Globus pallidus (tissue), 1 donor: ENCODE results near the gene MRTFA.

ENCODE experiments used
- DNase-seq: peaks from one replicate; pipeline ENCODE4 v3.0.0-alpha.2; 2015; ENCODE audit warnings: low spot score

MRTFA gene

GRCh38 chr22:40463683-40464082 lies 172.8 kb downstream of the MRTFA start:
- no peak for DNase-seq

DNA sequence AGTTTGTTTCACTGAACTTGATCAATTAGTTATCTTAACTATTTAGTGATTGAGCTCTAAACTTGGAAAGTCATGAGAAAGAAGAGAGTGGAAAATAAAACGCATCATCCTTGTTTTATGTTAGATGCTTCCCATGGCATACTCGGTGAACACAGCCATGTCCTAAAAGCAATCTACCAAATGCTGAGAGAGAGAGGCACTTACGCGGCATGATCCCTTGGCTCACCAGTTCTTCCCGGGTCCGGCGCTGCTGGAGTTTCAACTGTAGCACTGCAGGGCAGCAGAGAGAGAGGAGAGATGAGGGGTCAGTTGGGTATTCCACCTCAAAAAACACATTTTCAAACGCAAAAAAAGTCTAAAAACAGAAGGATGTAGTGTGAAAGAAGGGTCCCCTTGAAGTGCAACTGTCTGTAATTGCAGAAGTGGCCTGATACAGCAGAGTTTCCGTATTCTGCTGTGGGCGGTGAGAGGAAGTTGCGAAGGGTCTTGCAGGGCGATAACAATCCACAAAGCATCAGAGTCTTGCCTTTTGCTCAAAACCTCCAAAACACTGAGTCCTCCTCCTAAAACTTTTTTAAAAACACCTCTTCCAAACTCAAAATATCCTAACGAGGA lies 173.4 kb downstream of the MRTFA start:
- DNase-seq = peak; percentile 27

DNA sequence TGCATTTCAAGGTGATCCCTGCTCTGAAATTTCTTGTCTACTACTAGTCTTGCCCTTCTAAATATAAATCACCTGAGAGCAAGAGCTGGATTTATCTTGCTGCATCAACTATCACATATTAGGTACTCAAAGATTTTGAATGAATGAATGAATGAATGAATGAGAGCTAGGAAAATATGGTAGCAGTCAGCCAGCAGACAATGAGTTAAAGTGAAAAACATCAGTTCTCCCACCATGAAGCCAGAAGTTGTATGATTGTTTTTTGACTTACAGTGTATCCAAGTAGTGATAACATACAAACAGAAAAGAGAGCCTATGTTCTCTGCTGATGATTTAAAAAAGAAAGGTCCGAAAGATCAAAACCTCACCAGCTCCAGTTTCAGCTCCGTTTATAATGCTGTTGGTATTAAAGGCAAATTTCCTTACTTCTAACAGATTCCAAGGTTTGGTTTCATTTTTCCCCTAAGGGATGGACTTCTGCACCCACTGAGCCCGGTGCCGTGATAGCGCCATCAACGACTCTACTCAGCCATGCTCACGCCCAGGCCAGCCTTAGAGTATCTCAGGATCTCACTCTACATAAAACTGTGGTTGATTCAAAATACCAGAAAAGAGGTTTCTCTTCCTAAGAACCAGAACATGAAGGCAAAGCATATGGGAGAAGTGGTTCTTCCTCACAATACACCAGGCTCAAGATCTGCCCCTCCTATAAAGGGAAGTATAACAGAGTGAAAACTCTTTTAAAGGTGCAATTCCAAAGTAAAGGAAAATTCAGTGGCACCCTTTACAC lies 174.1 kb downstream of the MRTFA start:
- peak; percentile 9 for DNase-seq

DNA sequence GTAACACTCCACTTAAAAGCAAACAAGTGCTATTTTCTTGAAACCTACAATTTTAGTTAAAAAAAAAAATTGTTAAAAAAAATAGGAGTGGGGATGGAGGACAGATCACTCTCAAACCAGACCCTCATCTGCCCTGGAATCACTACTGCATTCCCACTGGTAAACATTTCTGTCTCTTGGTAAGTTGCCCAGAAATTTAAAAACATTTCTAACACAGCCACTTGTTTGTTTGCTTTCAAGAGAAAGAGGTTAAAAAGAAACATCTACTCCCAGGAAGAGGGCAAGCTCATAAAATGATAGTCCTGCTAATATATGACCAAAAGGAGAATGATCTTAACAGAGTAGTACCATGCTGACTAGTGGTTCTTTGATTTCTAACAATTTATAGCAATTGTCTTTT lies 182.8 kb downstream of the MRTFA start:
- DNase-seq = no peak

GRCh38 chr22:40452730-40453487 lies 183.6 kb downstream of the MRTFA start:
- DNase-seq = no peak

DNA sequence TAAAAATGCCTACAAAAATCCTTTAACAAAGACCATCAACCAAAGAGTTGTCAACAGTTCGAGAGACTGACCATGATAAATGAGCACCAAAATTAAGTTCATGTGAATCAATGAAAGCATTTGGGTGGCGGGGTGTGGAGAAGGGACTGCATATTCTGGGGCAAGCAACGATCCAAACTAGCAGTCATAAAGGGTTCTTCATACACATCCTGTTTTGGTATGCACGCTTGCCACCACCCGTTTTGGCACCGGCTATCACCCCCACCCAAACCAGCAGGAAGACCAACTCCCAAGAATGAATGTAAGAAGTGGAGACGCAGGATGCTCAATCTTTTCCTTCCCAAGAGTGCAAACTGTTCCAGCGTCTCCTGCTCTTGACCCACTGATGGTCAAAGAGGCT lies 185.3 kb downstream of the MRTFA start:
- no peak for DNase-seq

DNA sequence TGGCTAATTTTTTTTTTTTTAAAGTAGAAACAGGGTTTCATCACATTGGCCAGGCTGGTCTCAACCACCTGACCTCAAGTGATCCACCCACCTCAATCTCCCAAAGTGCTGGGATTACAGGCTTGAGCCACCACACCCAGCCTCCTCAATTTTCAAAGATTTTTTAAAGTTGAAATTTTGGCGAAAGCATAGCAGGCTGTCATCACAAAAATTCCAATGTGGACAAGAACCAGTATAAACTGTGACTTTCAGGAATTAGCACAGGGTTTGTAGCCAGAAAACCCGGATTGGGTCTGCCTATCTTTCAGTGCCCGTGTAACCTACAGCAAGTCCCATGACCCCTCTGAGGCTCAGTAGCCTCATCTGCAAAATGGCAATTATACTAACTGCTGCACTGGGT lies 185.9 kb downstream of the MRTFA start:
- no peak for DNase-seq

GRCh38 chr22:40449676-40450035 lies 186.9 kb downstream of the MRTFA start:
- DNase-seq = no peak

GRCh38 chr22:40446203-40446602 lies 190.3 kb downstream of the MRTFA start:
- no peak for DNase-seq

- no peak for DNase-seq
These were observed 192.2 kb downstream of the MRTFA start for GRCh38 chr22:40444178-40444831.

DNA sequence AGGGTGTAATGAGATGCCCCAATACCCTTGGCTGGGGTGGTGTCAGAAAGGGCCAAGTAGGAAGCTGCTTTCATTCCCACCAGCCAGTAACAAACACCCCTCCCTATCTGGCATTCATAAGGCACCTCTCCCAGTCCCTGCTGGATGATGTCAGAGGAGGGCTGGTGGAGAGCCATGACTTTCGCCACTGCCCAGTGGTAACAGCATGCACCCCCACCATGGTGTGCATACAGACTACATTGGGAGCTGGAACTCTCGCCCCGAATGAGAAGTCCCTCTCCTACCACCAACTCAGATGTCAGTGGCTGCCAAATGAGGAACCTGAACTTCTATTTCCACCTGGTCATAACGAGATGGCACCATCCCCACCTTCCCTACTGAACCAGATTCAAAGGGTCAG lies 192.8 kb downstream of the MRTFA start:
- DNase-seq = no peak

DNA sequence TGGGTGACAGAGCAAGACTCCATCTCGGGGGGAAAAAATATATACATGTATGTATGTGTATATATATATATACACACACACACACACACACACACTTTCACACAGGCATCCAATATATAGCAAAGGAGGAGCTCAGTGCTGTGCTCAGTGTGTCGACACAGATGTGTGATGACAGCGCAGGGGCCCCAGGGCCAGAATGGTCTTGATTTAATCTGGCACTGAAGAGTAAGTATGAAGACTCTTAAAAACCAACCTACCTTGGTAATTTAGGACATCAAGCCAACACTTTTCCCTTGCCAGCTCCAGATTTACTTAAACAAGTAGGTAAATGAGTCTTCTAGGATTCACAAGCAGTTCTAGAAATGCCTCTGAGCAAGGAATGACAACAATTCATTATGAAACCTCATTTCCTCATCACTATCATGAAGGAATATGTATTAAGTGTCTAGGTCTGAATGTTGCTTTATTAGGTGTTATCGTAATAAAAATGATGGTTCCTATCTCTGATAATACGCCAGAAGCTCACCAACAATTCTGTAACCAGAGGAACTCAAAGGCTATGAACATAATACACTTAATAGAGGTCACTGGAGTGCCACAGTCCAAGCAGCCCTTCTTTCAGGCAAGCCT lies 194.6 kb downstream of the MRTFA start:
- DNase-seq = no peak

DNA sequence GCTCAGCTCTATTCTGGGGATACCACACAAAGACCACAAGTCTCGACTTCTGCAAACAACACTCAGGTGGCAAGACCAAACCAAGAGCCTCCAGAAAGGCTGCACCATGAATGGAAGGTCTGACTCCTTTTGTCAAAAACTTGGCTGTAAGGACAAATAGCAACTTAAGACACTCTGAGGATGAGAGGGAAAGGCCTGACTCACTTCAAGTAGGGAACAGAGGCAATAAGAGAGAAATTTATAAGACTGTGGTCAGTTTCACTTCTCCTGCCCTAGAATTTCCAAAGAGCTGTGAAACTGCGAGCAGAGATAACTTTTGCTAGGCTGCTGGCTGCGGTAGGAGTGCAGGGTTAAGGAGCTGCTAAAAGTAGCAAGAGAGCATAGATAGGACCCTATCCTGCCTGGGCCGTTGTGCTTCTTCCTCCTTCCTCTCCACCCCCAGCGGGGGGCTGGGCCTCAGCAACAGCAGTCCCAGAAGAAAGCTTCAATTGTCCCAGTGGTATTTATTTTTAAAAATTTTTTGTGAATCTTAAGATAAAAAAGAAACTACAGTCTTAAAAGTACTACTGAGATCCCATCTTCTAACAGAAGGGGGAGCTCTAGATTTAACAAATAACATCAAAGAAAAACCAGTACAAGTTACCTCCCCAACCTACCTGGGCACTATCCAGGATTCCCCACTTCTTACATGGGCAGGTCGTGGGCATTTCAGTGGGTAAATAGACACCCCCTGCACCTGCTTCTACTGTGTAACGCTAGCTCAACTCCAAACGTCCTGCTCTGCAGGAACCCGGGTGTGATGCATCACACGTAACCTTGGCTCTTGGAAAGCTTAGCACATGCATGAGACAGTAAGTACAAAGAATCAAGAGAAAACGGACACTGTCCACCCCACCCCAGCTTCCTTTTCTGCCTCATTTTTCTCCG lies 199.8 kb downstream of the MRTFA start:
- DNase-seq = peak; percentile 65

GRCh38 chr22:40434745-40435144 lies 201.8 kb downstream of the MRTFA start:
- DNase-seq = no peak

- no peak for DNase-seq
These were observed 202.4 kb downstream of the MRTFA start for GRCh38 chr22:40434106-40434505.

GRCh38 chr22:40433416-40434090 lies 203.0 kb downstream of the MRTFA start:
- no peak for DNase-seq

- DNase-seq = no peak
These were observed 203.9 kb downstream of the MRTFA start for GRCh38 chr22:40432625-40433024.

- no peak for DNase-seq
These were observed 204.4 kb downstream of the MRTFA start for GRCh38 chr22:40432157-40432556.

GRCh38 chr22:40430991-40431390 lies 205.5 kb downstream of the MRTFA start:
- DNase-seq = no peak

- DNase-seq = no peak
These were observed 207.0 kb downstream of the MRTFA start for GRCh38 chr22:40429481-40429880.
